ENCODE results near the gene IFFO2.

DNA sequence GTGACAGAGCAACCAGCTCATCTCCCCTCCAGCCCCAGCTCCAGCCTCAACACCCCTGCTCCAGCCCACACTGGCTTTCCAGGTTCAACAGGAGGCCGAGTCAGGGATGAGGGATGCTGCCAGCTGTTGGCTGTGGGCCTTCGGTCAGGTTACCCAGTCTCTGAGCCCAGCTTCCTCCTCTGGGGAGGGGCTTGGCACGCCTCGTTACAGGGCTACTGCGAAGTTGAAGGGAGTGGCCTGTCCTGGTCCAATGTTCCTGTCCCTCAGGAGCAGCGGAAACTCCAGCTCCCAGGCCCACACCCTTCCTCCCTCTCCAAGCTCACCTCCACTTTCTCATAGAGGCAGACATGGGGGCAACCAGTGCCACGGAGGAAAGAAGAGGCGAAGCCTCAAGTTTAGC, 81.9 kb downstream of the IFFO2 start:
- TF ChIP-seq POLR2A (IDR thresholded peaks at IDR 0.05) (no peak), POLR2AphosphoS5 (IDR thresholded peaks at IDR 0.05) (no peak), EP300 (IDR thresholded peaks at IDR 0.05) (no peak)
- TF ChIP-seq, protein P1, sequence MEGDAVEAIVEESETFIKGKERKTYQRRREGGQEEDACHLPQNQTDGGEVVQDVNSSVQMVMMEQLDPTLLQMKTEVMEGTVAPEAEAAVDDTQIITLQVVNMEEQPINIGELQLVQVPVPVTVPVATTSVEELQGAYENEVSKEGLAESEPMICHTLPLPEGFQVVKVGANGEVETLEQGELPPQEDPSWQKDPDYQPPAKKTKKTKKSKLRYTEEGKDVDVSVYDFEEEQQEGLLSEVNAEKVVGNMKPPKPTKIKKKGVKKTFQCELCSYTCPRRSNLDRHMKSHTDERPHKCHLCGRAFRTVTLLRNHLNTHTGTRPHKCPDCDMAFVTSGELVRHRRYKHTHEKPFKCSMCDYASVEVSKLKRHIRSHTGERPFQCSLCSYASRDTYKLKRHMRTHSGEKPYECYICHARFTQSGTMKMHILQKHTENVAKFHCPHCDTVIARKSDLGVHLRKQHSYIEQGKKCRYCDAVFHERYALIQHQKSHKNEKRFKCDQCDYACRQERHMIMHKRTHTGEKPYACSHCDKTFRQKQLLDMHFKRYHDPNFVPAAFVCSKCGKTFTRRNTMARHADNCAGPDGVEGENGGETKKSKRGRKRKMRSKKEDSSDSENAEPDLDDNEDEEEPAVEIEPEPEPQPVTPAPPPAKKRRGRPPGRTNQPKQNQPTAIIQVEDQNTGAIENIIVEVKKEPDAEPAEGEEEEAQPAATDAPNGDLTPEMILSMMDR (IDR thresholded peaks at IDR 0.05), result no peak
